Stomach (tissue), 9 donors: ENCODE measurements around the gene KNG1. TPM values are rescaled to one million over a fixed set of nuclear protein-coding genes. Genes with fewer than 3 reads are reported as not detected.

Experiments used
- DNase-seq, 2 donors: peaks; one replicate each; pipeline versions ENCODE4 v3.0.0 to v3.0.0-alpha.2; 2013 to 2019
- H3K27ac ChIP-seq, 5 donors: fragments of 200-600 bp in 4 of 5; sonication (generic) in 4 of 5; one replicate each; pipeline ENCODE4 v1.5.1; 2013 to 2019; ENCODE audit warnings: mild to moderate bottlenecking in 1 of 5, moderate library complexity in 1 of 5
- H3K27me3 ChIP-seq, 3 donors: fragments of 200-600 bp; sonication (generic); one replicate each; pipeline ENCODE4 v1.5.1; 2017 to 2019; ENCODE audit warnings: mixed run types in 1 of 3
- H3K36me3 ChIP-seq, 4 donors: fragments of 200-600 bp; sonication (generic); 1 replicate in 3 of 4; 2 replicates in 1 of 4; pipeline ENCODE4 v1.5.1; 2016 to 2019
- H3K4me1 ChIP-seq, 4 donors: fragments of 200-600 bp; sonication (generic); one replicate each; pipeline ENCODE4 v1.5.1; 2016 to 2019
- H3K4me3 ChIP-seq, 4 donors: fragments of 200-600 bp; sonication (generic) in 3 of 4; one replicate each; pipeline ENCODE4 v1.5.1; 2016 to 2019; ENCODE audit warnings: mild to moderate bottlenecking in 1 of 4
- H3K9me3 ChIP-seq, 4 donors: fragments of 200-600 bp; sonication (generic); one replicate each; pipeline ENCODE4 v1.5.1; 2016 to 2019
- EP300 ChIP-seq: sonication (generic); formaldehyde crosslinking; IDR thresholded peaks from one replicate; pipeline ENCODE4 v1.6.1; 2017; ENCODE audit warnings: antibody characterized with exemption
- POLR2A ChIP-seq, 4 donors: fragments of 450-650 bp; IDR thresholded peaks; one replicate each; pipeline ENCODE4 v1.6.1; 2016; ENCODE audit warnings: antibody characterized with exemption in 4 of 4, control low read depth in 2 of 4, mild to moderate bottlenecking in 1 of 4, moderate library complexity in 1 of 4
- POLR2AphosphoS5 ChIP-seq, 3 donors: sonication (generic); formaldehyde crosslinking; IDR thresholded peaks; one replicate each; pipeline ENCODE4 v1.6.1; 2016; ENCODE audit warnings: antibody characterized with exemption in 3 of 3
- WGBS, 5 donors: extraction: QIAGEN DNeasy Blood & Tissue Kit in 3 of 5; methylation state at CpG; one replicate each; pipeline versions ENCODE4 v1.1.5 to v1.1.7; 2013 to 2018; 5-methylcytosine and 5-hydroxymethylcytosine counted together
- intact Hi-C: fragments of 100-400 bp; cut with DNase I; formaldehyde crosslinking; loops from one replicate; pipeline ENCODE4 v1.15.1; 2023; ENCODE audit warnings: low total_unique reads
- polyA plus RNA-seq, 3 donors: library from polyadenylated mRNA; stranded (reverse); fragments of 200-250 nt; gene quantifications; one replicate each; pipeline ENCODE4 v1.2.3, GENCODE V29; 2013
- total RNA-seq, 5 donors: library from RNA; depleted of rRNA; stranded (reverse); fragments of >200 nt; gene quantifications; one replicate each; pipeline versions ENCODE4 v1.1.0 to v1.2.3, GENCODE V29; 2014 to 2016
- TF ChIP-seq, protein P1 (sequence below), 7 experiments: fragments of 450-650 bp in 4 of 7; fragments of 200-600 bp in 3 of 7; sonication (generic) in 3 of 7; IDR thresholded peaks; one replicate each; pipeline ENCODE4 v1.5.1; 2016 to 2019; ENCODE audit warnings: antibody characterized with exemption in 7 of 7, control low read depth in 2 of 7, mild to moderate bottlenecking in 1 of 7
- donor health status: healthy with polysubstance abuse.
- donor health status: Bipolar disorder and iron deficiency.
- donor health status: healthy.

KNG1 gene
- total and polyA plus RNA-seq, 8 donors: 0.18 TPM; not detected in 7

DNA sequence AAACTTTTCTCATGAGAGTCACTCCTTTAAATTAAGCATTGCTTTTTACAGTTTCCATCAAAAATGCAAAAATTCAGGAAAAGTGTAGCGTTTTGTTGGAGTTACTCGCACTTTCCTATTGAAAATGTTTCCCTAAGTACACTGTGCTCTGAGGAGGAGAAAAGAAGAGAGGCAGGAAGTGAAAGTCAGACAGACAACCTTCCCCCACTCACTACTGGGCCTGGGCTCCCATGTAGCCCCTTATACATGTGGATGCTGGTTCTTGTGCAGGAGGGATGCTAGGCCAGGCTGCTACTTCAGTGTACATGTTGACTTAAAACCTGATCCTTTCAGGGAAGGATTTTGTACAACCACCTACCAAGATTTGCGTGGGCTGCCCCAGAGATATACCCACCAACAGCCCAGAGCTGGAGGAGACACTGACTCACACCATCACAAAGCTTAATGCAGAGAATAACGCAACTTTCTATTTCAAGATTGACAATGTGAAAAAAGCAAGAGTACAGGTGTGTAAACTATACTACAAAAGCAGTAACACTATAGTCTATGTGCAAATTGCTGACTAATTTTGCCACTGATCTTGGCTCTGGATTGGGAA is 15.1 kb downstream of the KNG1 start:
- Histone ChIP-seq H3K36me3 (no peaks in the 10 kb centered on the region), H3K9me3 (no peaks in the 10 kb centered on the region), H3K27ac (no peak overlapping the region), H3K4me1 (no peaks in the 10 kb centered on the region), H3K4me3 (no peak overlapping the region), H3K27me3 (no peaks in the 10 kb centered on the region)
- intact Hi-C loops: no loop called here
- no peak for DNase-seq
- WGBS, 5 donors: 86 to 95% (median 88%) methylated on average over 4 of the region's 4 CpGs
- no peak for TF ChIP-seq POLR2AphosphoS5 (IDR thresholded peaks at IDR 0.05)
- TF ChIP-seq POLR2A (IDR thresholded peaks at IDR 0.05): no peak
- TF ChIP-seq, protein P1, sequence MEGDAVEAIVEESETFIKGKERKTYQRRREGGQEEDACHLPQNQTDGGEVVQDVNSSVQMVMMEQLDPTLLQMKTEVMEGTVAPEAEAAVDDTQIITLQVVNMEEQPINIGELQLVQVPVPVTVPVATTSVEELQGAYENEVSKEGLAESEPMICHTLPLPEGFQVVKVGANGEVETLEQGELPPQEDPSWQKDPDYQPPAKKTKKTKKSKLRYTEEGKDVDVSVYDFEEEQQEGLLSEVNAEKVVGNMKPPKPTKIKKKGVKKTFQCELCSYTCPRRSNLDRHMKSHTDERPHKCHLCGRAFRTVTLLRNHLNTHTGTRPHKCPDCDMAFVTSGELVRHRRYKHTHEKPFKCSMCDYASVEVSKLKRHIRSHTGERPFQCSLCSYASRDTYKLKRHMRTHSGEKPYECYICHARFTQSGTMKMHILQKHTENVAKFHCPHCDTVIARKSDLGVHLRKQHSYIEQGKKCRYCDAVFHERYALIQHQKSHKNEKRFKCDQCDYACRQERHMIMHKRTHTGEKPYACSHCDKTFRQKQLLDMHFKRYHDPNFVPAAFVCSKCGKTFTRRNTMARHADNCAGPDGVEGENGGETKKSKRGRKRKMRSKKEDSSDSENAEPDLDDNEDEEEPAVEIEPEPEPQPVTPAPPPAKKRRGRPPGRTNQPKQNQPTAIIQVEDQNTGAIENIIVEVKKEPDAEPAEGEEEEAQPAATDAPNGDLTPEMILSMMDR (IDR thresholded peaks at IDR 0.05): no peak
- TF ChIP-seq EP300: no peak

DNA sequence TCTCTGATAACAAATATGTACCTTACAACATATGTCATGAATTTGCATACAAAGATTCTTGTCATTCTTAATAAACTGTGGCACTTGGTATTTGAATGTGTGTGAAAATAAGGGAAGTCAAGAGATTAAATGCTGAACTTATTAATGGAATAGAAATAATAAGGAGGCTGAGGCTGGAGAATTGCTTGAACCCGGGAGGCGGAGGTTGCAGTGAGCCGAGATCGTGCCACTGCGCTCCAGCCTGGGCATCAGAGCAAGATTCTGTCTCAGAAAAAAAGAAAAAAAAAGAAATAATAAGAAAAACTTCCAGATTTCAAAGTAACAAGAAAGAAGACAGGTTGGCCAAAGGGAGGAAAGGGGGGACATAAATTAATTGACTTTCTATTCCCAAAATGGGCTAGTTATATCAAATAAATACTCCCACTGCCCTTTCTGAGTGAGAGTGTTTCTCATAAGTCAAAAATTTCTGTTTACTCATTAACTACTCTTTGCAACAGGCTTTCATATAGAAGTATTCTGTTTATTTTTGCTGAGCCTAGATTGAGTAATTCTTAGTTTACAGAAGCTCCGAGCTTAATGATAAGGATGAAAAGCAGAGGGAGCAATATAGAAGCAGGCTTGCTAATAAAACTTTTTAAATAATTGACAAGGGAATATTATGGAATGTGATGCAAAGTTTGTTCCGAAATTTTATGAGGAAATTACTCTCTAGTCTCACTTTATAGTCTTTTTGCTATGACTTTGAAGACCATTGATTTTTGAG is 25.6 kb downstream of the KNG1 start:
- no peak overlapping the region for H3K4me3 ChIP-seq
- no peaks in the 10 kb centered on the region for H3K27me3 ChIP-seq
- TF ChIP-seq, protein P1 (IDR thresholded peaks at IDR 0.05): no peak
- TF ChIP-seq POLR2A (IDR thresholded peaks at IDR 0.05) (no peak), EP300 (no peak), POLR2AphosphoS5 (IDR thresholded peaks at IDR 0.05) (no peak)
- DNase-seq: no peak
- 60 to 72% (median 66%) methylated on average over 7 of the region's 7 CpGs for WGBS, 5 donors
- intact Hi-C loops: no loop called here
- H3K27ac ChIP-seq: no peak overlapping the region
- no peaks in the 10 kb centered on the region for H3K36me3 ChIP-seq
- H3K9me3 ChIP-seq: no peaks in the 10 kb centered on the region
- peaks cover 0 to 18% (median 4%) of the 10 kb centered on the region in 4 donors for H3K4me1 ChIP-seq

DNA sequence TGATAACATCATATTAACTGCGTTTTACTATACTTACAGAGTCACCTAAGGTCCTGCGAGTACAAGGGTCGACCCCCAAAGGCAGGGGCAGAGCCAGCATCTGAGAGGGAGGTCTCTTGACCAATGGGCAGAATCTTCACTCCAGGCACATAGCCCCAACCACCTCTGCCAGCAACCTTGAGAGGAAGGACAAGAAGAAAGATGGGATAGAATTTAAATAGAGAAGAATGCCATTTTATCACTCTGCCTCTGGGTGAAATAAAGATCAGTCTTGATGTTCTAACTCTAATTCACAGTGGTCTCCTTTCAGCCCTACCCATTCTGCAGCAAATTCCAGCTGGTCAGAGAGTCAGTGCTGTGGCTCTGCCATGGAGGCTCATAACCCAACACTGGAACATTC is 26.5 kb downstream of the KNG1 start:
- H3K27me3 ChIP-seq: no peaks in the 10 kb centered on the region
- no peak overlapping the region for H3K27ac ChIP-seq
- no peak overlapping the region for H3K4me3 ChIP-seq
- 47 to 64% (median 51%) methylated on average over 3 of the region's 3 CpGs for WGBS, 5 donors
- no peak for TF ChIP-seq POLR2AphosphoS5 (IDR thresholded peaks at IDR 0.05)
- no peak for TF ChIP-seq EP300
- TF ChIP-seq, protein P1 (IDR thresholded peaks at IDR 0.05): no peak
- TF ChIP-seq POLR2A (IDR thresholded peaks at IDR 0.05): no peak
- no peaks in the 10 kb centered on the region for H3K9me3 ChIP-seq
- H3K36me3 ChIP-seq: no peaks in the 10 kb centered on the region
- DNase-seq: no peak
- intact Hi-C loops: no loop called here
- H3K4me1 ChIP-seq: peaks cover 0 to 18% (median 4%) of the 10 kb centered on the region in 4 donors

DNA sequence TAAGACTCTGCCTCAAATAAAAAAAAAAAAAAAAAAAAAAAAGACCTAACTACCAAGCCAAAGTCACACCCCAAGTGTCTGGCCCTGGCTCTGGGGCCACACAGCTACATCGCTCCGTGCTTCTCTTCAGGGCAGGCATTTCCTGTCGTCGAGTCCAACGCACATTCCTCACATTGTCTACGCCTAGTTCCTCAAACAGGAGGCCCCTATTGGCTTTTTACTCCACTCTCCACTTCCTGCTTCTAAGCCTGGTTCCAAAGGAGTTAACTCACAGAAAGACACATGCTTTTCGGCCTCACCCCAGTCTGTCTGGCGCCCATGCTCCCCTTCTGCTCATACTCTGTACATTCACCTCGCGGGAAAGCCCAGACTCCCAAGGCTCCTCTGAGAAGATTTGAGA is 28.8 kb downstream of the KNG1 start:
- TF ChIP-seq POLR2AphosphoS5 (IDR thresholded peaks at IDR 0.05): peak in 1 of 3 donors; percentile 73
- no peak for TF ChIP-seq POLR2A (IDR thresholded peaks at IDR 0.05)
- no peak for TF ChIP-seq EP300
- Histone ChIP-seq H3K4me3 (no peak overlapping the region), H3K36me3 (no peaks in the 10 kb centered on the region), H3K9me3 (no peaks in the 10 kb centered on the region), H3K27ac (peak overlapping the region in 4 of 5 donors; percentile 33 to 70 (median 42)), H3K27me3 (no peaks in the 10 kb centered on the region), H3K4me1 (peaks cover 0 to 18% (median 4%) of the 10 kb centered on the region in 4 donors)
- 11 to 22% (median 14%) methylated on average over 9 to 10 of the region's 10 CpGs for WGBS, 5 donors
- DNase-seq: peak; percentile 42 to 93
- intact Hi-C loops: no loop called here
